SU-DHL-6 (cell line): ENCODE data around the gene CLMN.

Source experiments
- CTCF ChIP-seq: fragments of 200-600 bp; sonication (generic); IDR thresholded peaks from one replicate; pipeline ENCODE4 v1.5.1; 2017; ENCODE audit warnings: antibody characterized with exemption, mild to moderate bottlenecking, low read length, moderate library complexity; ENCODE audit not compliant: insufficient read depth, poor library complexity, severe bottlenecking
- EZH2phosphoT487 ChIP-seq: fragments of 200-600 bp; sonication (generic), shearing (Covaris generic); conservative IDR thresholded peaks from 2 replicates; pipeline ENCODE4 v1.6.1; 2018; ENCODE audit warnings: mild to moderate bottlenecking, antibody characterized with exemption, low read length, moderate library complexity, mixed read lengths

GRCh38 chr14:95237121-95237957 lies 82.4 kb downstream of the CLMN start:
- TF ChIP-seq CTCF (no peak), EZH2phosphoT487 (no peak)
